A549 (cell line): ENCODE data around the gene WASF3. TPM values are rescaled to one million over a fixed set of nuclear protein-coding genes. Genes with fewer than 3 reads are reported as not detected.

ENCODE experiments used
- ATAC-seq, 2 experiments: fragments of 200-7000 bp in 1 of 2; fragments of >200 bp in 1 of 2; cut with Nextera tagmentation in 1 of 2; cut with Tn5 transposase in 1 of 2; 3 replicates each; pipeline versions ENCODE4 v1.8.0 to v1.9.1; 2018 to 2020; ENCODE audit warnings: mild to moderate bottlenecking in 1 of 2, moderate library complexity in 1 of 2
- CTCF ChIA-PET: fragments of 300-600 bp; sonication (Branson Sonifier 250); formaldehyde crosslinking; extraction: SDS; loops from one replicate; lab custom pipeline; 2021; ENCODE audit warnings: antibody characterized with exemption, inconsistent platforms; lab: Yijun Ruan, JAX
- POLR2A ChIA-PET: fragments of 350-600 bp; formaldehyde crosslinking; extraction: SDS; loops from one replicate; lab custom pipeline; 2021; ENCODE audit warnings: antibody characterized with exemption, inconsistent platforms; lab: Yijun Ruan, JAX
- DNase-seq, 2 experiments: peaks; one replicate each; pipeline versions ENCODE4 v3.0.0 to v3.0.0-alpha.2; 2011 to 2016; ENCODE audit warnings: low read depth in 1 of 2, low spot score in 1 of 2
- FAIRE-seq: peaks from 2 replicates; lab custom pipeline; 2011; peaks lifted over from hg19 to GRCh38; lab: Jason Lieb, UNC
- H3K27ac ChIP-seq, 2 experiments: fragments of >200 bp; sonication (Bioruptor Twin); formaldehyde crosslinking; 3 replicates each; pipeline ENCODE4 v1.5.1; 2016 to 2017
- H3K4me1 ChIP-seq: fragments of >200 bp; sonication (Bioruptor Twin); formaldehyde crosslinking; 3 replicates; pipeline ENCODE4 v1.6.1; 2016
- H3K4me2 ChIP-seq: fragments of >200 bp; sonication (Bioruptor Twin); formaldehyde crosslinking; 3 replicates; pipeline ENCODE4 v1.6.1; 2016
- H3K4me3 ChIP-seq: fragments of >200 bp; sonication (Bioruptor Twin); formaldehyde crosslinking; 3 replicates; pipeline ENCODE4 v1.5.1; 2016
- H3K9me3 ChIP-seq: fragments of >200 bp; sonication (Bioruptor Twin); formaldehyde crosslinking; 3 replicates; pipeline ENCODE4 v1.6.1; 2016
- BCL3 ChIP-seq: fragments of >200 bp; sonication (Bioruptor Twin); formaldehyde crosslinking; IDR thresholded peaks from 3 replicates; pipeline ENCODE4 v1.6.1; 2016
- BHLHE40 ChIP-seq: IDR thresholded peaks from 2 replicates; pipeline ENCODE4 v1.6.1; 2012; ENCODE audit warnings: low read depth, low read length, inconsistent platforms
- CHD2 ChIP-seq: fragments of 150-350 bp; IDR thresholded peaks from 2 replicates; pipeline ENCODE4 v1.6.1; 2014; ENCODE audit warnings: low read length; ENCODE audit not compliant: partially characterized antibody
- EHF ChIP-seq: fragments of 250-450 bp; sonication (Bioruptor Pico); IDR thresholded peaks from 2 replicates; pipeline ENCODE4 v1.5.0; 2020; ENCODE audit warnings: mild to moderate bottlenecking
- EHMT2 ChIP-seq: fragments of 200-600 bp; sonication (generic); IDR thresholded peaks from 2 replicates; pipeline ENCODE4 v1.6.1; 2016; ENCODE audit warnings: antibody characterized with exemption, low read depth, mild to moderate bottlenecking, moderate library complexity
- ELK1 ChIP-seq: fragments of 150-350 bp; IDR thresholded peaks from 2 replicates; pipeline ENCODE4 v1.6.1; 2014; ENCODE audit warnings: low read depth, mild to moderate bottlenecking, low read length
- FOSL2 ChIP-seq, 2 experiments: fragments of 450-650 bp in 1 of 2; fragments of >200 bp in 1 of 2; sonication (Bioruptor Twin) in 1 of 2; formaldehyde crosslinking; IDR thresholded peaks; 2 replicates each; pipeline versions ENCODE4 v1.5.0 to v1.6.1; 2016 to 2020; ENCODE audit warnings: mild to moderate bottlenecking in 1 of 2, moderate library complexity in 1 of 2
- HES2 ChIP-seq: fragments of >200 bp; sonication (Bioruptor Twin); formaldehyde crosslinking; IDR thresholded peaks from 2 replicates; pipeline ENCODE4 v1.6.1; 2016
- HOXA7 ChIP-seq: fragments of 250-450 bp; sonication (Bioruptor Pico); IDR thresholded peaks from 2 replicates; pipeline ENCODE4 v1.5.0; 2020; ENCODE audit warnings: mild to moderate bottlenecking, moderate library complexity
- HOXB13 ChIP-seq: fragments of 250-450 bp; sonication (Bioruptor Pico); IDR thresholded peaks from 2 replicates; pipeline ENCODE4 v1.5.0; 2020; ENCODE audit warnings: low read depth, mild to moderate bottlenecking, moderate library complexity
- JUNB ChIP-seq: fragments of >200 bp; sonication (Bioruptor Twin); formaldehyde crosslinking; IDR thresholded peaks from 2 replicates; pipeline ENCODE4 v1.6.1; 2016
- KDM5A ChIP-seq: fragments of 200-600 bp; sonication (generic); IDR thresholded peaks from 2 replicates; pipeline ENCODE4 v1.6.1; 2016; ENCODE audit warnings: antibody characterized with exemption, mild to moderate bottlenecking
- MYC ChIP-seq: IDR thresholded peaks from 2 replicates; pipeline ENCODE4 v1.6.1; 2012; ENCODE audit warnings: mild to moderate bottlenecking, inconsistent platforms, low read length, improper control_type of control experiment, borderline replicate concordance
- POLR2AphosphoS2 ChIP-seq: conservative IDR thresholded peaks from 2 replicates; pipeline ENCODE4 v1.6.1; 2012; ENCODE audit warnings: low read length, improper control_type of control experiment, inconsistent platforms
- SMC3 ChIP-seq: fragments of >200 bp; sonication (Bioruptor Twin); formaldehyde crosslinking; IDR thresholded peaks from 3 replicates; pipeline ENCODE4 v1.6.1; 2018; ENCODE audit warnings: inconsistent platforms
- SREBF2 ChIP-seq: fragments of 450-650 bp; IDR thresholded peaks from 2 replicates; pipeline ENCODE4 v1.6.1; 2014; ENCODE audit warnings: mild to moderate bottlenecking, moderate library complexity
- TFCP2L1 ChIP-seq: fragments of 250-450 bp; sonication (Bioruptor Pico); IDR thresholded peaks from 2 replicates; pipeline ENCODE4 v1.5.0; 2021; ENCODE audit warnings: mild to moderate bottlenecking
- TP53 ChIP-seq: fragments of 250-450 bp; sonication (Bioruptor Pico); IDR thresholded peaks from 2 replicates; pipeline ENCODE4 v1.5.0; 2021; ENCODE audit warnings: mild to moderate bottlenecking, moderate library complexity
- USF2 ChIP-seq: fragments of 450-650 bp; IDR thresholded peaks from 2 replicates; pipeline ENCODE4 v1.6.1; 2014; ENCODE audit warnings: antibody characterized with exemption
- ZFP36 ChIP-seq: fragments of 450-650 bp; IDR thresholded peaks from 2 replicates; pipeline ENCODE4 v1.6.1; 2014; ENCODE audit warnings: borderline replicate concordance; ENCODE audit not compliant: partially characterized antibody
- WGBS: methylation state at CpG from one replicate; pipeline ENCODE4 v1.1.6; 2017; ENCODE audit errors: missing lambda C conversion rate; 5-methylcytosine and 5-hydroxymethylcytosine counted together
- polyA plus RNA-seq, 4 experiments: library from polyadenylated mRNA; depleted of rRNA in 3 of 4; stranded (reverse); fragments of >200 nt; fragmentation: RNase III in 1 of 4; extraction: RNeasy Plus Mini Kit Qiagen cat#74134 plus additional on column Dnase treatment in 1 of 4; gene quantifications; 2 replicates in 3 of 4; 3 replicates in 1 of 4; pipeline ENCODE4 v1.2.3, GENCODE V29; 2011 to 2017

WASF3 gene
- polyA plus RNA-seq, 2 of the 4 experiments (the other 2 are of a cell fraction), result 0.09 to 0.56 TPM

GRCh38 chr13:26585136-26585535 is 27.7 kb downstream of the WASF3 start (continued):
- TF ChIP-seq SREBF2, result no peak
- no peak for TF ChIP-seq FOSL2 (IDR thresholded peaks at IDR 0.05)
- no peak for TF ChIP-seq FOSL2 (CRISPR knock-in tag; IDR thresholded peaks at IDR 0.05)
- no peak for TF ChIP-seq MYC
- TF ChIP-seq EHMT2, result no peak
- TF ChIP-seq EHF (CRISPR knock-in tag), result no peak
- no peak for TF ChIP-seq BCL3

GRCh38 chr13:26587251-26587650 is 29.8 kb downstream of the WASF3 start:
- TF ChIP-seq HOXA7, result no peak
- no peak for TF ChIP-seq CHD2
- no peak for TF ChIP-seq FOSL2 (IDR thresholded peaks at IDR 0.05)
- TF ChIP-seq FOSL2 (CRISPR knock-in tag; IDR thresholded peaks at IDR 0.05), result no peak
- TF ChIP-seq SMC3, result no peak
- TF ChIP-seq ELK1, result no peak
- no peak for TF ChIP-seq USF2
- TF ChIP-seq HES2, result no peak
- TF ChIP-seq BCL3, result no peak
- no peak for TF ChIP-seq TFCP2L1 (CRISPR knock-in tag)
- TF ChIP-seq BHLHE40, result no peak
- no peak for TF ChIP-seq SREBF2
- TF ChIP-seq EHMT2, result no peak
- CTCF ChIA-PET, result no interaction called here
- H3K27ac ChIP-seq, result no peak overlapping the region
- no peaks in the 10 kb centered on the region for H3K4me1 ChIP-seq
- no peak for FAIRE-seq
- no peak overlapping the region for H3K4me3 ChIP-seq
- ATAC-seq, result no peak
- H3K9me3 ChIP-seq, result no peaks in the 10 kb centered on the region
- no peak overlapping the region for H3K4me2 ChIP-seq
- POLR2A ChIA-PET, result no interaction called here
- DNase-seq, result no peak

- FAIRE-seq, result no peak
- H3K9me3 ChIP-seq, result no peaks in the 10 kb centered on the region
- POLR2A ChIA-PET, result no interaction called here
- TF ChIP-seq JUNB (no peak), POLR2AphosphoS2 (no peak)
- TF ChIP-seq, all 56 proteins: peak for 0
- no peaks in the 10 kb centered on the region for H3K4me1 ChIP-seq
- no peak overlapping the region for H3K27ac ChIP-seq
- no peak overlapping the region for H3K4me2 ChIP-seq
- CTCF ChIA-PET, result no interaction called here
- no peak overlapping the region for H3K4me3 ChIP-seq
- 0% methylated on average over 1 of the region's 1 CpG for WGBS
- no peak for DNase-seq
- ATAC-seq, result no peak
Observed at GRCh38 chr13:26589226-26589625, 31.7 kb downstream of the WASF3 start.

GRCh38 chr13:26589754-26590153 is 32.3 kb downstream of the WASF3 start:
- POLR2A ChIA-PET, result no interaction called here
- Histone ChIP-seq H3K4me2 (no peak overlapping the region), H3K27ac (no peak overlapping the region), H3K4me3 (no peak overlapping the region), H3K9me3 (no peaks in the 10 kb centered on the region), H3K4me1 (no peaks in the 10 kb centered on the region)
- TF ChIP-seq ZFP36, result no peak
- no peak for TF ChIP-seq HOXB13 (CRISPR knock-in tag)
- TF ChIP-seq TP53 (CRISPR knock-in tag), result no peak
- TF ChIP-seq KDM5A, result no peak
- WGBS, result 4% methylated on average over 1 of the region's 1 CpG
- no peak for FAIRE-seq
- no peak for ATAC-seq
- CTCF ChIA-PET, result no interaction called here
- no peak for DNase-seq
